HCEC 1CT (cell line): ENCODE data around the gene DIDO1.

Source experiments
- DNase-seq: peaks from one replicate; pipeline ENCODE4 v3.0.0-alpha.2; 2017

DIDO1 gene

GRCh38 chr20:62829231-62830230, 96.8 kb downstream of the DIDO1 start:
- DNase-seq: no peak

- no peak for DNase-seq
Measured at GRCh38 chr20:62828511-62829230, 97.6 kb downstream of the DIDO1 start.

- no peak for DNase-seq
Measured at GRCh38 chr20:62828051-62828450, 98.3 kb downstream of the DIDO1 start.
